ENCODE results near the gene KIF26B. TPM values are rescaled to one million over a fixed set of nuclear protein-coding genes. Genes with fewer than 3 reads are reported as not detected.

Gene KIF26B
- polyA plus RNA-seq, 1 donor (not counting 4 experiments of a cell fraction or from before 2014, with no cell fraction given) = 0.58 TPM

- TF ChIP-seq EZH2 (IDR thresholded peaks at IDR 0.05; ENCODE audit: low read length) (no peak), CTCF (optimal IDR thresholded peaks at IDR 0.05 in 1 of 3, IDR thresholded peaks at IDR 0.05 in 1 of 3, conservative IDR thresholded peaks at IDR 0.05 in 1 of 3; ENCODE audit: extremely low read depth in 1 of 3, insufficient read depth in 2 of 3, low read length in 3 of 3) (no peak)
- dilution Hi-C loops (cut with MboI; ENCODE audit: extremely low pct_ligation_motif_present, low sequenced_read_pairs) = no loop called here
- H3K9ac ChIP-seq (ENCODE audit: control insufficient read depth, extremely low read depth, insufficient read depth, low read length) = no peak overlapping the region
- H3K4me1 ChIP-seq (ENCODE audit: control insufficient read depth, extremely low read depth, insufficient read depth, low read length) = no peaks in the 10 kb centered on the region
- FAIRE-seq (no peak), DNase-seq (ENCODE audit: low read depth, low spot score) (no peak)
- H3K4me2 ChIP-seq (ENCODE audit: control insufficient read depth, extremely low read depth, insufficient read depth, low read depth, low read length) = no peak overlapping the region
- H3K36me3 ChIP-seq (ENCODE audit: control insufficient read depth in 2 of 2, extremely low read depth in 1 of 2, insufficient read depth in 2 of 2, low read length in 2 of 2) = no peaks in the 10 kb centered on the region
- H3K27ac ChIP-seq (ENCODE audit: control insufficient read depth, insufficient read depth, low read length) = no peak overlapping the region
- no peak overlapping the region for H3K4me3 ChIP-seq (ENCODE audit: control insufficient read depth in 2 of 3, extremely low read depth in 1 of 3, insufficient read depth in 2 of 3, low read depth in 1 of 3, low read length in 3 of 3)
- H3K9me1 ChIP-seq (ENCODE audit: control insufficient read depth, extremely low read depth, insufficient read depth, low read length) = no peaks in the 10 kb centered on the region
- H3K9me3 ChIP-seq (ENCODE audit: control insufficient read depth, low read depth, low read length) = peaks cover 17% of the 10 kb centered on the region
- no peaks in the 10 kb centered on the region for H3K27me3 ChIP-seq (ENCODE audit: control insufficient read depth, extremely low read depth, insufficient read depth, low read length)
- no peaks in the 10 kb centered on the region for H4K20me1 ChIP-seq (ENCODE audit: control insufficient read depth, extremely low read depth, insufficient read depth, low read length)
- no peak overlapping the region for H2AFZ ChIP-seq (ENCODE audit: control insufficient read depth, low read length)
- no peaks in the 10 kb centered on the region for H3K79me2 ChIP-seq (ENCODE audit: control insufficient read depth, insufficient read depth, low read length)
Observed at GRCh38 chr1:245207801-245208200, 53.0 kb downstream of the KIF26B start.

GRCh38 chr1:245209658-245210435 is 55.1 kb downstream of the KIF26B start:
- FAIRE-seq (no peak), DNase-seq (ENCODE audit: low read depth, low spot score) (no peak)
- H3K27ac ChIP-seq (ENCODE audit: control insufficient read depth, insufficient read depth, low read length) = no peak overlapping the region
- no peak for TF ChIP-seq EZH2 (IDR thresholded peaks at IDR 0.05; ENCODE audit: low read length)
- TF ChIP-seq CTCF (optimal IDR thresholded peaks at IDR 0.05 in 1 of 3, IDR thresholded peaks at IDR 0.05 in 1 of 3, conservative IDR thresholded peaks at IDR 0.05 in 1 of 3; ENCODE audit: extremely low read depth in 1 of 3, insufficient read depth in 2 of 3, low read length in 3 of 3) = no peak
- no peaks in the 10 kb centered on the region for H3K9me1 ChIP-seq (ENCODE audit: control insufficient read depth, extremely low read depth, insufficient read depth, low read length)
- H3K4me2 ChIP-seq (ENCODE audit: control insufficient read depth, extremely low read depth, insufficient read depth, low read depth, low read length) = no peak overlapping the region
- dilution Hi-C loops (cut with MboI; ENCODE audit: extremely low pct_ligation_motif_present, low sequenced_read_pairs) = no loop called here
- peaks cover 17% of the 10 kb centered on the region for H3K9me3 ChIP-seq (ENCODE audit: control insufficient read depth, low read depth, low read length)
- H4K20me1 ChIP-seq (ENCODE audit: control insufficient read depth, extremely low read depth, insufficient read depth, low read length) = no peaks in the 10 kb centered on the region
- H3K79me2 ChIP-seq (ENCODE audit: control insufficient read depth, insufficient read depth, low read length) = no peaks in the 10 kb centered on the region
- no peak overlapping the region for H3K9ac ChIP-seq (ENCODE audit: control insufficient read depth, extremely low read depth, insufficient read depth, low read length)
- H3K36me3 ChIP-seq (ENCODE audit: control insufficient read depth in 2 of 2, extremely low read depth in 1 of 2, insufficient read depth in 2 of 2, low read length in 2 of 2) = no peaks in the 10 kb centered on the region
- H3K27me3 ChIP-seq (ENCODE audit: control insufficient read depth, extremely low read depth, insufficient read depth, low read length) = no peaks in the 10 kb centered on the region
- H3K4me3 ChIP-seq (ENCODE audit: control insufficient read depth in 2 of 3, extremely low read depth in 1 of 3, insufficient read depth in 2 of 3, low read depth in 1 of 3, low read length in 3 of 3) = no peak overlapping the region
- H2AFZ ChIP-seq (ENCODE audit: control insufficient read depth, low read length) = no peak overlapping the region
- H3K4me1 ChIP-seq (ENCODE audit: control insufficient read depth, extremely low read depth, insufficient read depth, low read length) = no peaks in the 10 kb centered on the region
